Choroid plexus epithelial cell (primary cell): ENCODE data around the gene ZNF608.

ENCODE experiments used
- DNase-seq: peaks from one replicate; pipeline ENCODE4 v3.0.0-alpha.2; 2010; ENCODE audit warnings: low read depth
- H3K4me3 ChIP-seq: 2 replicates; pipeline ENCODE4 v1.5.1; 2011; ENCODE audit warnings: low read depth, mild to moderate bottlenecking, control low read depth, low read length, moderate library complexity
- TF ChIP-seq, protein P1 (sequence below): conservative IDR thresholded peaks from 2 replicates; pipeline ENCODE4 v1.5.1; 2011; ENCODE audit warnings: low read depth, mild to moderate bottlenecking, control low read depth, inconsistent platforms, low read length, moderate library complexity

The ZNF608 gene

DNA sequence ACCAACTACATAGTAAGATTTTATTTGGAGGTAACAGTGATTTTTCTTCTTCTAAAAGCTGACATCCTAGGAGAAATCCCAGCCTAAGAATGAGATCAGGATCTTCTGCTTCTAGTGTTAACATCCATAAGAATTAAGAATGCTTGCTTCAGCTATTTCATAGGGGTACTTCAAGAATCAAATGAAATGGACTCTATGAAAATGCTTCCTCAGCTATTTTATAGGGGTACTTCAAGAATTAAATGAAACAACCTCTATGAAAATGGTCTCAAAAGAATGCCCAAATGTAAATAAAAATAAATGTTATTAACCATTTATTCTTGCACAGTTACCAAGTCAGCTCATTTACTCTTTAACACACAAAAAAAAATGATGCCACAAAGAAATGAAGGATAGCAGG lies 31.5 kb downstream of the ZNF608 start:
- DNase-seq: no peak
- TF ChIP-seq, protein P1, sequence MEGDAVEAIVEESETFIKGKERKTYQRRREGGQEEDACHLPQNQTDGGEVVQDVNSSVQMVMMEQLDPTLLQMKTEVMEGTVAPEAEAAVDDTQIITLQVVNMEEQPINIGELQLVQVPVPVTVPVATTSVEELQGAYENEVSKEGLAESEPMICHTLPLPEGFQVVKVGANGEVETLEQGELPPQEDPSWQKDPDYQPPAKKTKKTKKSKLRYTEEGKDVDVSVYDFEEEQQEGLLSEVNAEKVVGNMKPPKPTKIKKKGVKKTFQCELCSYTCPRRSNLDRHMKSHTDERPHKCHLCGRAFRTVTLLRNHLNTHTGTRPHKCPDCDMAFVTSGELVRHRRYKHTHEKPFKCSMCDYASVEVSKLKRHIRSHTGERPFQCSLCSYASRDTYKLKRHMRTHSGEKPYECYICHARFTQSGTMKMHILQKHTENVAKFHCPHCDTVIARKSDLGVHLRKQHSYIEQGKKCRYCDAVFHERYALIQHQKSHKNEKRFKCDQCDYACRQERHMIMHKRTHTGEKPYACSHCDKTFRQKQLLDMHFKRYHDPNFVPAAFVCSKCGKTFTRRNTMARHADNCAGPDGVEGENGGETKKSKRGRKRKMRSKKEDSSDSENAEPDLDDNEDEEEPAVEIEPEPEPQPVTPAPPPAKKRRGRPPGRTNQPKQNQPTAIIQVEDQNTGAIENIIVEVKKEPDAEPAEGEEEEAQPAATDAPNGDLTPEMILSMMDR: no peak

DNA sequence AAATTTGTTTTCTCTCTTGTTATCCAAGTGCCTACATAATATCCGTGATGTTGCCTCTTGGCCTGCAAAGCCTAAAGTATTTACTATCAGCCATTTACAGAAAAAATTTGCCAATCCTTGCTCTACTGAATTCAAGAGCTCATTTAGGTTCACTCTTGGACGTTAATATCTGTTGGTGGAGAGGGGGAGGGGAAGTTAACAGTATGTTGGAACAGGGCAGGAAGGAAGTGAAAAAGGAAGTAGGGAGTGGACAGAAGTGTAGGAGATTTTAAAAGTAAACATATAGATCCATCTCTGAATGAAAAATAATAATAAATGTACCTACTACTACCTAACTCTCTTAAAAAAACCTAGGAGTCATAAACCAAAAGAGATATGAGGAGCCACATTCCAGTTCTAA lies 32.8 kb downstream of the ZNF608 start:
- TF ChIP-seq, protein P1: no peak
- no peak overlapping the region for H3K4me3 ChIP-seq

More for the DNA sequence above, 31.5 kb downstream of the ZNF608 start:
- H3K4me3 ChIP-seq: no peak overlapping the region

DNA sequence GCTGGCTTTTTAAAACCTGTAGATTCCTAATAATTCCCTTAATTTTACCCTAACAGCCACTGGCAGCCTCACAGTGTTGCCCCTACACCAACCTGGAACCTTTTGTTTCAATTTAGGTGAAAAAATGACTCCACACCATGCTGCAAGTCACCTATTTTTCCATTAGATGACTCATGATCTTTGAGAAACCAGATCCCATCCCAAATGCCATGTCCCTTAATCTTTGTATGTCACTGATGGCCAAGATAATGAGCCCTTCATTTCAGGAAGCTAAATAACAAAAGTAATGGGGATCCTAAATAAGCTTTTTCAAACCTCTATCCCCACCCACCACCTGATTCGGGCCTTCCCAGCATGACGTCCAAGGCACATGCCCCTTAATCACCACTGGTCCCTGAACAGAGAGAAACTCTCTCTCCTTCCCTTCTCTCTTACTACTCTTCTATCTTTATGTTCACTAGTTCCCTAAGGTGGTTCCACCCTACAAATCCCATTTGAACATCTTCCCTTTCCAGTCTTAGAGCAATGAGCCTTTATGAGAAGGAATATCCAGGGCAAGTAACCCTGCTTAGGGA lies 33.6 kb downstream of the ZNF608 start:
- TF ChIP-seq, protein P1: no peak
- H3K4me3 ChIP-seq: no peak overlapping the region
- DNase-seq: no peak

More for the DNA sequence above, 32.8 kb downstream of the ZNF608 start:
- no peak for DNase-seq

DNA sequence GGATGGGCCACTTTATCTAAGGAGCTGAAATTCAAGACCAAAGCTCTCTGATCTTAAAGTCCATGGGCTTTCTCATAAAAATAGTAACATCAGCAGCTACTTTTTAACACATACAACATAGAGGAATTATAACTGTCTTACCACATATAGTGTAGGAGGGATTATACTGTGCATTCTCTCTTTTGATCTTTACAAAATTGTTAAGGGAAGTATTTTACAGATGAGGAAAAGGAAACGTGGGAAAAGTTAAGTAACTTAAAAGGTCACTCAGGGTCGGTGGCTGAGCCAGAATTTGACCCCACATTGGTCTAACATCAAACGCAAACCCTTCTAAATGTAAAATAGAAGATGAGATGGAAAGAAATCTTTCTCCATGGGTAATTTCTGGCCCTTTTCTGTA lies 38.4 kb downstream of the ZNF608 start:
- no peak for DNase-seq
- H3K4me3 ChIP-seq: no peak overlapping the region
- TF ChIP-seq, protein P1: no peak

DNA sequence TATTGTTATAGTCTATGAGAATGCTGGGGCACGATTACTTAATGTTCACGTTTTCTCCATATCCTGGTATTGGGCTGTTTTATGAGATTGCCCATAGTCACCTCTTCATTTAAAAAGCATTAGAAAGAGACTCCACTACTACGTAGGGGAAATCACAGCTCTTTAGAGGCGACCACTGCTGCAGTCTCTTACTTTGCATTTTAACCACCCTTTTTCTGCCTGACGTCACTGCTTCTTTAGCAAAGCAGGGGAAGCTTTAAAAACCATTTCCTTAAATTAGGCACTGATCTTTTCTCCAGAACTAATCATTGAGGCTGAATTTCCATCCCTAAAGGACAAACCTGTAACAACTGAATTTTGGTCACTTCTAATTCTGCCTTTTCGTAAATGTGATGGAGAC lies 38.9 kb downstream of the ZNF608 start:
- TF ChIP-seq, protein P1: no peak
- no peak for DNase-seq
- no peak overlapping the region for H3K4me3 ChIP-seq

DNA sequence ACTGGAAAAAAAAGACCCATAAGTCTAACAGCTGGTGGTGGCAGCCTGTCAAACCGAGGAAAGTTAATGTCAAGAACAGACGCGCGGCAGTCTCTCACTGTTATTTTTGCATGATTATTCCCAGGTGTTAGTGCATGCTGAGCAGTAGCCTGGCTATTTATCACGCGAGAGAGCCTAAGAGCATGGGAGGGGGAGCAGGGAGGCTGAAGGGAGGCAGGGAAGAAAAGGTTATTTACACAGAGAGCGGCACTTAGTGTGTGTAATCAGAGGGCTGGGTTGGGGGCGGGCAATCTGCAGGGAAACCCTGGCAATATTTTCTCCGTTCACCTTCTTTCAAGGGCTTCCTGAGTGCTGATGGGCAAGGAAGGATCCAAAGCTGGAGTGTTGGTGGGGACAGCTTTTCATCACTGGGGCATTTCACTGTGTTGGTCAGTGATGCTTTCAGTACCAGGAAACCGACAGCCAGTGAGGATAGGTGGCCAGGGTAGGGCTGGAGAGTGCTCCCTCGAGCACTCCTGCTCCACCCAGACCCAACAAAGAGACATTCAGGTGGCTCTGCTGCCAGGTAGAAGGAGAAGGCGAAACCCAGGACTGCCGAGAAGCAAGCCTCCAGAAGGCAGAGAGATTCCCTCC lies 39.6 kb downstream of the ZNF608 start:
- DNase-seq: peak; percentile 30
- TF ChIP-seq, protein P1: no peak
- H3K4me3 ChIP-seq: peak overlapping the region; percentile 29

DNA sequence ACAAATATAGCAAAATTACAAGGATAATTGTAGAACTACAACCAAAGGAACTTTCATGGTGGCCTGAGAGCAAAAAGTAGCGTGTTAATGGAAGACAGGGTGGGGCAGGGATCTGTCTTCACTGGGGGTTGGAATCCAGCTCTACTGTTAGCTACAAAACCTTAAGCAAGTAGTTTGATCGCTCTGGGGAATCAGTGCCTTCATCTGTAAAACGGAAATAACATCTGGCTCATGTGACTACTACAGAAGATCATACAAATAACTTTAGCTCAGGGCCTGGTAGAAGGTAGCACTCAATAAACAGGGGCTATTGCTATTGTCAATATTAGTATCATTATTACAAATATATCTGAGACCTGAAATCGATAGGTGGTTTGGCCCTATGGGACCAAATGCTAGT lies 40.4 kb downstream of the ZNF608 start:
- no peak overlapping the region for H3K4me3 ChIP-seq
- TF ChIP-seq, protein P1: no peak
- DNase-seq: no peak
